Measurements from ENCODE around the gene OR51B6.

The OR51B6 gene

DNA sequence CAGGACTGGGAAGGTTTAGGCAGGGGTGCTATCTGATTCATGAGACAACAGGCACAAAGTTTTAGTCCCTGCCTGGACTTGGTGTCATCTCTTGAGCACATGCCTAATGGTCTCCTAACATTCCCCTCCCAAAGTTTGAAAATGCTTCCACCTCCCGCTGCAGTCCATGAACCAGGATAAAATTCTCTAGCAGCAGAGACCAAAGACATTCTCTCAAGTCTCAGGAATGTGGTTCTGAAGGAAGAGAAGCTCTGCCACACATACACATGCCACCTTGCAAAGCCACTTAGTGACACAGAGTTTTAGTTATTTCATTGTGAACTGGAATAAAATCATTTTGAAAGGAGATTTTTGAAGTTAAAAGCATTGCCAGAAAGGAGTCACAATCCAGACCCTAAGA is 15.5 kb downstream of the OR51B6 start:
- no peak for DNase-seq

DNA sequence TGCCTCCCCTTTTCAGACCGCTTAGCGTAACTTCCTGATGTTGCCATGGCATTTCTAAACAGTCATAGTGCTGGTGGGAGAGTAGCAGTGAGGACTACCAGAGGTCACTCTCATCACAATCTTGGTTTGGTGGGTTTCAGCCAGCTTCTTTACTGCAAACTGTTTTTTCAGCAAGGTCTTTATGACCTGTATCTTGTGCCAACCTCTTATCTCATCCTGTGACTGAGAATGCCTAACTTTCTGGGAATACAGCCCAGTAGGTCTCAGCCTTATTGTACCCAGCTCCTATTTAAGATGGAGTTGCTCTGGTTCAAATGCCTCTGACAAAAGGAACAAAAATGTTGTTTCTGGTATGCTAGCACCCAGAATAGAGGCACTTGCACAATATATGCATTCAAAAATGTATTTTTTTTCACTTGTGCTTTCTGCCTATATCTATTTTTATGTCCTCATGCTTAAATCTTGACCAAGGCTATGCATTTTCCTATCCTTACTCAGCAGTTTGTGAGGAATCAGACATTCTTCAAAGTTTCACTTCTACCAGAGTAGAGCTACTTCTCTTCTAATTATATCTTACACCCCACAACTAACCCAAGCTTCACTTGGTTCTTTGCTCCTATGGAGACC is 16.3 kb downstream of the OR51B6 start:
- DNase-seq: no peak

DNA sequence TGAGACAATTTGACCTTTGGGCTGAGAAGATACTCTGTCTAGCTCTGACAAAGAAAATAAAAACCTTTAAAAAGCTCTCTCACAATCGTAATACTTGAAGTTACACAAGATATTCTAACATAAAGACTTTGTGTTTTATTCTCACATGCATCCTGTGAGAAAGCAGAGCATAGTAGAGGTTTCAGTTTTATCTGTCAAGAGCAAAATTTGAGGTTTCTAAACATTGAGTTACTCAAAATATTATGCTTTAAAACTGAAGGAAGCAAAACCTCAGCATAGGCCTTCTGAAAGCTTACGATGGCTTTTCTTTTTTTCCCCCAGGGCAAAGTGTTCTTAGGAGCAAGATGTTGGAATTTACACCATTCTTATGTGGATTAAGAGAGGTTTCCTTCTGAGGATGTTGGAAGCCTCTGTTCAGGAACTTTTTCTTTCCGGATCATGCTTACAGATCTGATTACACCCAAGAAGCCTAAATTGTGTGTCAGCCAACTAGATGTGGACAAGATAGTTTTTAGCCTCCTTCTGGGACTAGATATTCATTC is 17.3 kb downstream of the OR51B6 start:
- DNase-seq: no peak

DNA sequence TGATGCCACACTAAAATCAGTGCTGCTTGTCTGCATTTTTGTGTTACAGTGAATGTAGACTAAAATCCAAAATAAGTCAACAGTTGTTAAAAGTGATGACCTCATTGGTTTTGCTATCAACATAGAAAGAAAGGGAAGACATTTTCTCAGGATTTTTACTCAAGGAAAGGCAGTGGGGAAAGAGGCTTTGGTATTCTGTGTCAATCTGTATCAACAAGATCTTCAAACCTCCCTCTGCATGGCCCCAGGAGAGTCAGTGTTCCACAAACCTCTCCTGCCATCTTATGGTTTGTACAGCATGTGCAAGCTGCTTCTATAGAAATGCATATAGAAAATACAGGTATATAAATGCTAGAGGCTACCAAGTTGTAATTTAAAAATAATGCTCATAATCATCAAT is 18.5 kb downstream of the OR51B6 start:
- no peak for DNase-seq

DNA sequence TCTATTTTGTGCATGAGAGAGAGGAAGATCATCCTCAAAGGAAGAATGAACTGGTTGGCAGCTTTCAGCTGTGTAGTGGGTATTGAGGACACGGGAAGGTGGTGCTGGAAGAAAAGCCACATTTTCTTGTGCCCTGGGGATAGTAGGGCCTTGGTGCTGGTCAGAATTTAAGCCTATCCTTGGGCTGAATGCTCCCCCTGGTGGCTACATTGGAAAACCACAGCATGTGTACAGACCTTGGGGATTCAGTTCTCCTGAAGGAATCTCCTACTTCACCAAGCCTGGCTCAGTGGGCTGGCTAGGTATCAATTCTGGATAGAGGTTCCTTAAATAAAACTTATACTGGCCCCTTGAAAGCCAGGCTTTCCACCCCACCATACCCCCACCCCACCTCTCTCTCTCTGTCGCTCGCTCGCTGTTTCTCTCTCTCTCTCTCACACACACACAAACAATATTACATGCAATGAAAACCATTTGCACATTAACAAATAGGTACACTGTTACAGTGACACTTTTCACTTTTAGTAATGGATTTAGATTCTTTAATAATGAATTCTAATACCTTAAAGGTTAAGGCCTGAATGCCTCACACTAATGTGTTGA is 29.5 kb downstream of the OR51B6 start:
- peak in 1 of 5 donors; percentile 11 for DNase-seq

DNA sequence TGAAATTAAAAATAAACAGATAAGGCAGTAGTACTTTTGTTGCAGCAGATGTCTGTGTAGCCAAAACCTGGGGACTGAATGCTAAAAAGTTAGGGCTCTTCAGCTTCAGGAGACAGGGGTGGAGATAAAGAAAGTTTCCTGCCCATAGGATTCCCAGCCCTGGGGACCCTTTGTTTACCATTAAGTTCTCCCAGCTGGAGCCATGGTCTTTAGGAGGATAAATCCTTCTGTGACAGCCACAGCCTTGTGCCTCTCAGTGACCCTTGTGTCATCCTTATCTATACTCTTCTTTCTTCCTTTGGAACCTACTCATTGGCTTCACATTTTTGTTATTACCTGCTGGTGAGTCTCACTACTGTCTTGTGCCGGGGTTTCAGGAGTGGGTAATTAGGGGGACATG is 32.3 kb downstream of the OR51B6 start, which contains the start of gene OR51M1:
TSS of gene OR51M1 (plus strand) at position 237 of the 400 bp plus-strand sequence. CDS start 5,587 bp downstream, outside the sequence.
- DNase-seq: no peak

DNA sequence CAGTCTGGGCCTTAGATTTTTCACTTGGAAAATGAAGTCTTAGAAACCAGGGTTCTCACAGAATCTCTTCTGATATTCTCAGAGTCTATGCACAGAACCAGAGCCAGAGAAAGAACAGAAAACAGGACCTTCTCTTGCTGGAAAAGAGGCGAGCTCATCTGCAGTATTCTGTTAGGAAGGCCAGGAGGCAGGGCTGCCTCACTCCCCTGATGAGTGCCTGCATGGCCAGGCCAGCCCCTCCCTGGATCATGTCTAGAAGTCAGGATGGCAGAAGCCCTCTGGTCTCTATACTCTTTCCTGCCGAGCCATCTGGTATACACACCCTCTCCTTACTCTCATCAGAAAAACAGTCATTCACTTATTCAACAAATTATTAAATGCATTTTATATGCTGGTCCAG is 33.0 kb downstream of the OR51B6 start:
- no peak for DNase-seq

DNA sequence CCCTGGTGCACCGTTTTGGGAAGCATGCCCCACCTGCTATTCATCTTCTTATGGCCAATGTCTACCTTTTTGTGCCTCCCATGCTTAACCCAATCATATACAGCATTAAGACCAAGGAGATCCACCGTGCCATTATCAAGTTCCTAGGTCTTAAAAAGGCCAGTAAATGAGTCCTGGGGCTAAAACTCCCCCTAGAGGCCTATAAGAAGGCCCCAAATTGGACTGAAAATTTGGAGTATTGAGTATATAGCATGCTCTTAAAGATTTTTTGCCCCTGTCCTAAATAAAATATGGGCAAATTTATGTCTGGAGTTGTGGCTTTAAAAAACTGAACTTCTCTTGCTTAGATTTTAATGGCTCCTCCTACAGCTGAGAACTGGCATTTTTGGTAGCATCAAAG is 38.9 kb downstream of the OR51B6 start:
- DNase-seq: no peak

DNA sequence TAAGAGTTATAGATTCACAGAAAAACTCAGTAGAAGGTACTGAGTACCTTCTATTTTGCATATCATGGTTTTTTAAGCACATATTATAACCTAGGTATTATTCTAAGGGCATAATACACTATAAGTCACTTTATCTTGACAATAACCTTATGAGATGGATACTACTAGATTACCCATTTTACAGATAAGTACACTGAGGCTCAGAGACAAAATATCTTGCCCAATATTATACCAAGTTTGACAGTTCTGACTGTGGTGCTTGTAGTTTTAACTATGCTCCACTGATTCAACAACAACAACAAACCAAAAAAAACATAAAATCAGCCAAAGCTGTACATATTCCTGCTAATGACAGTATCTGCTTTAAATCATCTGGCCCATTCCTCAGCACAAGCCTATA is 42.8 kb downstream of the OR51B6 start:
- DNase-seq: no peak

DNA sequence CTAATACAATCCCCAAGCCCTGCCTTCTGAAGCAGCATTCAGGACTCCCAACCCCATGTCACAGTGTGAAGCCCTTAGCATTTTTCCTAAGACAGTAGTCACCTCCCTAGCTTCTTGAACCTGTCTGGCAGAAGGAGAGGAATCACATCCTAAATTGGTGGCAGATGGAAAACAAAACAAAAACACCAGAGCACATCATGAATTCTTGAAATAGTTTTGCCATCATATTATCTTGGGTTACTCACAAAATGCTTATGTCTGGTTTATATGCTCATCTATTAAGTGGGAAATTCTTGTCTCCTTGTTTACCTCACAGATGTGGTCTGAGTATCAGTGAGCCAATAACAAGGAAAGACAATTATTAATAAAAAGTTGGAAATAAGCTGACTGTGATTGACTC is 47.6 kb downstream of the OR51B6 start:
- no peak for DNase-seq
